Smooth muscle cell (in vitro differentiated cells): ENCODE measurements around the gene ZNF512B. TPM values are rescaled to one million over a fixed set of nuclear protein-coding genes. Genes with fewer than 3 reads are reported as not detected.
"Not testable (repeated sequence)": the region's sequence is repeated elsewhere in the genome, so short reads cannot be mapped to it uniquely, and the experiment has no call there.

Experiments
- DNase-seq: peaks from one replicate; lab custom pipeline; 2025; ENCODE audit not compliant: unreplicated experiment; lab: John Stamatoyannopoulos, UW
- H2AFZ ChIP-seq: fragments of 200-600 bp; sonication (generic); 2 replicates; pipeline ENCODE4 v1.6.0; 2016; ENCODE audit warnings: antibody characterized with exemption, low read depth, mild to moderate bottlenecking
- H3F3A ChIP-seq: fragments of 200-600 bp; sonication (generic); 2 replicates; pipeline ENCODE4 v1.6.0; 2017; ENCODE audit warnings: antibody characterized with exemption, low read depth
- H3K27ac ChIP-seq: fragments of 200-600 bp; sonication (generic); 2 replicates; pipeline ENCODE4 v1.5.1; 2016; ENCODE audit warnings: low read depth, mild to moderate bottlenecking
- H3K27me3 ChIP-seq: fragments of 200-600 bp; sonication (generic); 2 replicates; pipeline ENCODE4 v1.6.1; 2016; ENCODE audit warnings: low read depth, mild to moderate bottlenecking
- H3K36me3 ChIP-seq: fragments of 200-600 bp; sonication (generic); 2 replicates; pipeline ENCODE4 v1.5.1; 2016; ENCODE audit warnings: low read depth
- H3K4me1 ChIP-seq: fragments of 200-600 bp; sonication (generic); 2 replicates; pipeline ENCODE4 v1.5.1; 2016; ENCODE audit warnings: low read depth
- H3K4me2 ChIP-seq: fragments of 200-600 bp; sonication (generic); 2 replicates; pipeline ENCODE4 v1.6.0; 2016; ENCODE audit warnings: mild to moderate bottlenecking
- H3K4me3 ChIP-seq: fragments of 200-600 bp; sonication (generic); 2 replicates; pipeline ENCODE4 v1.5.1; 2016; ENCODE audit warnings: mild to moderate bottlenecking
- H3K79me2 ChIP-seq: fragments of 200-600 bp; sonication (generic); 2 replicates; pipeline ENCODE4 v1.6.0; 2016; ENCODE audit warnings: low read depth, mild to moderate bottlenecking
- H3K9ac ChIP-seq: fragments of 200-600 bp; sonication (generic); 2 replicates; pipeline ENCODE4 v1.6.0; 2016; ENCODE audit warnings: low read depth
- H3K9me3 ChIP-seq: fragments of 200-600 bp; sonication (generic); replicated peaks from 2 replicates; pipeline ENCODE4 v1.5.1; 2016; ENCODE audit warnings: low read depth
- H4K20me1 ChIP-seq: fragments of 200-600 bp; sonication (generic); 2 replicates; pipeline ENCODE4 v1.6.0; 2016; ENCODE audit warnings: low read depth
- CTCF ChIP-seq: fragments of 200-600 bp; sonication (generic); IDR thresholded peaks from 2 replicates; pipeline ENCODE4 v1.5.1; 2017; ENCODE audit warnings: borderline replicate concordance, mild to moderate bottlenecking, antibody characterized with exemption; ENCODE audit not compliant: insufficient read depth, poor library complexity, severe bottlenecking
- WGBS: methylation state at CpG from one replicate; pipeline ENCODE4 v1.1.7; 2016; ENCODE audit warnings: low lambda C conversion rate; 5-methylcytosine and 5-hydroxymethylcytosine counted together
- polyA plus RNA-seq: library from polyadenylated mRNA; unstranded; fragments of >200 nt; fragmentation: Nextera tagmentation; extraction: Ambion mirVana; gene quantifications from 2 replicates; pipeline ENCODE4 v1.2.1, GENCODE V29; 2016
- total RNA-seq: library from RNA; depleted of rRNA; stranded (reverse); fragments of >200 nt; gene quantifications from 2 replicates; pipeline ENCODE4 v1.2.3, GENCODE V29; 2014

The ZNF512B gene
- total RNA-seq (4.6 and 6.8 TPM in 2 replicates), polyA plus RNA-seq (5.6 and 7.7 TPM in 2 replicates)

GRCh38 chr20:63969838-63970713, at the start of gene ZNF512B:
Gene ZNF512B, minus strand, starts transcription at chr20:63969930. Its CDS starts 1,980 bp downstream, at chr20:63967950.
- Histone ChIP-seq H3K27me3 (no peaks in the 10 kb centered on the region), H2AFZ (no peak within 1 kb of the TSS), H3K9ac (peak within 1 kb of the TSS; percentile 71), H3K4me3 (peak within 1 kb of the TSS; percentile 65), H3F3A (no peaks in the 10 kb centered on the region), H4K20me1 (no peaks in the 10 kb centered on the region), H3K4me1 (peaks cover 12% of the 10 kb centered on the region), H3K27ac (no peak within 1 kb of the TSS), H3K9me3 (no peaks in the 10 kb centered on the region), H3K4me2 (peak within 1 kb of the TSS; percentile 98), H3K79me2 (peaks cover 3% of the 10 kb centered on the region), H3K36me3 (no peaks in the 10 kb centered on the region)
- no peak for TF ChIP-seq CTCF
- DNase-seq: no peak
- WGBS: 8% methylated on average over 43 of the region's 73 CpGs

- Histone ChIP-seq H3K4me2 (no peak overlapping the region), H3K4me1 (no peaks in the 10 kb centered on the region), H3K36me3 (peaks cover 4% of the 10 kb centered on the region), H3K79me2 (no peaks in the 10 kb centered on the region), H3K27me3 (no peaks in the 10 kb centered on the region), H3K9ac (no peak overlapping the region), H4K20me1 (peaks cover 14% of the 10 kb centered on the region), H3K4me3 (no peak overlapping the region), H3F3A (no peaks in the 10 kb centered on the region), H3K27ac (no peak overlapping the region), H3K9me3 (no peaks in the 10 kb centered on the region), H2AFZ (no peak overlapping the region)
- WGBS: 97% methylated on average over 2 of the region's 2 CpGs
- no peak for TF ChIP-seq CTCF
- DNase-seq: no peak
These were observed 45.9 kb upstream of the ZNF512B start for GRCh38 chr20:64015635-64016034.

GRCh38 chr20:64012385-64013154, 42.8 kb upstream of the ZNF512B start:
- not testable (repeated sequence) for H3K79me2 ChIP-seq, H3K9ac ChIP-seq, H3F3A ChIP-seq, H3K9me3 ChIP-seq, H3K4me1 ChIP-seq, H3K4me2 ChIP-seq, H3K27ac ChIP-seq, H2AFZ ChIP-seq, H3K27me3 ChIP-seq, H3K4me3 ChIP-seq, DNase-seq
- H3K36me3 ChIP-seq: peaks cover 16% of the 10 kb centered on the region
- H4K20me1 ChIP-seq: peaks cover 37% of the 10 kb centered on the region
- 95% methylated on average over 10 of the region's 20 CpGs for WGBS

- Histone ChIP-seq H3K4me2 (no peak overlapping the region), H3K9ac (no peak overlapping the region), H4K20me1 (peaks cover 46% of the 10 kb centered on the region), H3K4me3 (no peak overlapping the region), H3F3A (no peaks in the 10 kb centered on the region), H3K27me3 (no peaks in the 10 kb centered on the region), H2AFZ (no peak overlapping the region), H3K36me3 (peaks cover 13% of the 10 kb centered on the region), H3K4me1 (no peaks in the 10 kb centered on the region), H3K27ac (no peak overlapping the region), H3K79me2 (peaks cover 7% of the 10 kb centered on the region), H3K9me3 (no peaks in the 10 kb centered on the region)
- no peak for TF ChIP-seq CTCF
- whole genome bisulfite sequencing: 97% methylated on average over 15 of the region's 16 CpGs
- DNase-seq: no peak
These were observed 41.6 kb upstream of the ZNF512B start for GRCh38 chr20:64011366-64011779.
